Measurements from ENCODE around the gene DEXI. TPM values are rescaled to one million over a fixed set of nuclear protein-coding genes. Genes with fewer than 3 reads are reported as not detected.

The DEXI gene
- total RNA-seq, 4 donors from 2014 or later = 66.5 to 89.2 (median 74.6) TPM

GRCh38 chr16:10961231-10961630, 19.0 kb upstream of the DEXI start:
- 84 to 86% methylated on average over 7 of the region's 7 CpGs for WGBS, 2 donors
- Histone ChIP-seq H3K27me3 (no peaks in the 10 kb centered on the region), H3K36me3 (peaks cover 11 to 14% of the 10 kb centered on the region in 2 donors), H3K27ac (no peak overlapping the region), H3K4me3 (replicated peaks in 1 of 3) (no peak overlapping the region), H3K4me1 (no peaks in the 10 kb centered on the region), H3K9me3 (no peaks in the 10 kb centered on the region)
- TF ChIP-seq, protein P1, sequence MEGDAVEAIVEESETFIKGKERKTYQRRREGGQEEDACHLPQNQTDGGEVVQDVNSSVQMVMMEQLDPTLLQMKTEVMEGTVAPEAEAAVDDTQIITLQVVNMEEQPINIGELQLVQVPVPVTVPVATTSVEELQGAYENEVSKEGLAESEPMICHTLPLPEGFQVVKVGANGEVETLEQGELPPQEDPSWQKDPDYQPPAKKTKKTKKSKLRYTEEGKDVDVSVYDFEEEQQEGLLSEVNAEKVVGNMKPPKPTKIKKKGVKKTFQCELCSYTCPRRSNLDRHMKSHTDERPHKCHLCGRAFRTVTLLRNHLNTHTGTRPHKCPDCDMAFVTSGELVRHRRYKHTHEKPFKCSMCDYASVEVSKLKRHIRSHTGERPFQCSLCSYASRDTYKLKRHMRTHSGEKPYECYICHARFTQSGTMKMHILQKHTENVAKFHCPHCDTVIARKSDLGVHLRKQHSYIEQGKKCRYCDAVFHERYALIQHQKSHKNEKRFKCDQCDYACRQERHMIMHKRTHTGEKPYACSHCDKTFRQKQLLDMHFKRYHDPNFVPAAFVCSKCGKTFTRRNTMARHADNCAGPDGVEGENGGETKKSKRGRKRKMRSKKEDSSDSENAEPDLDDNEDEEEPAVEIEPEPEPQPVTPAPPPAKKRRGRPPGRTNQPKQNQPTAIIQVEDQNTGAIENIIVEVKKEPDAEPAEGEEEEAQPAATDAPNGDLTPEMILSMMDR (IDR thresholded peaks at IDR 0.05) = no peak
- TF ChIP-seq POLR2A (IDR thresholded peaks at IDR 0.05) = no peak
- DNase-seq = no peak
- intact Hi-C loops (cut with DNase I) = loop anchor here (5.0 kb wide), 1 partner anchor 441 kb away; no protein-coding TSS in a partner anchor

DNA sequence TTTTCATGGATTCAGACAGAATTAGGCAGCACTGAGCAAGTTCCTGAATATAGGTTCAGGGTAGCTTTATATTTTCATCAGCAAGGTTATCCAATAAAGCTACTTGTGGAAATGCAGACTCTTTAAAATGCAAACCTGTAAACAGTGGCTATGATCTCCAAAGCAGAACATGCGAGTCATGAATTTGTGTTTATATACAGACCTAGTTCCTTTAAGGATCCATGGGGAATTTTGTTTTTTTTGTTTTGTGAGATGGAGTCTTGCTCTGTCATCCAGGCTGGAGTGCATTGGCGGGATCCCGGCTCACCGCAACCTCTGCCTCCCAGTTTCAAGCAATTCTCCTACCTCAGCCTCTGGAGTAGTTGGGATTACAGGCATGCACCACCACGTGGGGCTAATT, 16.9 kb upstream of the DEXI start:
- H3K4me1 ChIP-seq = peaks cover 0 to 1% of the 10 kb centered on the region in 2 donors
- no peak overlapping the region for H3K4me3 ChIP-seq (replicated peaks in 1 of 3)
- H3K9me3 ChIP-seq = no peaks in the 10 kb centered on the region
- 88 to 92% methylated on average over 5 of the region's 5 CpGs for WGBS, 2 donors
- no peak overlapping the region for H3K27ac ChIP-seq
- no peaks in the 10 kb centered on the region for H3K27me3 ChIP-seq
- DNase-seq = no peak
- peaks cover 11 to 14% of the 10 kb centered on the region in 2 donors for H3K36me3 ChIP-seq
- intact Hi-C loops (cut with DNase I) = no loop called here
- TF ChIP-seq POLR2A (IDR thresholded peaks at IDR 0.05) = no peak
- TF ChIP-seq, protein P1 (IDR thresholded peaks at IDR 0.05) = no peak

GRCh38 chr16:10957771-10958482, 15.7 kb upstream of the DEXI start:
- H3K27ac ChIP-seq = no peak overlapping the region
- no peaks in the 10 kb centered on the region for H3K27me3 ChIP-seq
- peaks cover 0 to 4% of the 10 kb centered on the region in 2 donors for H3K4me1 ChIP-seq
- TF ChIP-seq, protein P1 (IDR thresholded peaks at IDR 0.05) = no peak
- TF ChIP-seq POLR2A (IDR thresholded peaks at IDR 0.05) = no peak
- H3K9me3 ChIP-seq = no peaks in the 10 kb centered on the region
- intact Hi-C loops (cut with DNase I) = no loop called here
- DNase-seq = no peak
- H3K4me3 ChIP-seq (replicated peaks in 1 of 3) = no peak overlapping the region
- peaks cover 6 to 7% of the 10 kb centered on the region in 2 donors for H3K36me3 ChIP-seq
- 87 to 89% methylated on average over 6 of the region's 6 CpGs for WGBS, 2 donors

DNA sequence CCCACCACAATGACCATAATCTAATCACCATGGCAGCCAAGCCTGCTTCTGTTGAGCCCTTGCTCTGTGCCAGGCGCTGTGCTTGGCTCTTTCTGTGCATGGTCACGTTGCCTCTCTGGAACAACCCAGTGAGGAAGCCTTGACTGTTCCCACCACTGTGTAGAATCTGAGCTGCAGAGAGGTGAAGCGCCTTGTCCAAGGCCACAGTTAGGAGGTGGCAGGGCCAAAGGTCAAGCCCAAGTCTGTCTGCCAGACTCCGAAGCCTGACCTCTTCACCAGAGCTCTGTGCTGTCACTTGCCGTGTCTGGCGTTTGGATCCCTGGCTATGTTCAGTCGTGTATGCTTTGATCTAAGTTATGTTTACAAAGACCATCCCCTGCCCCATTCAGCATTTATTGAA, 12.6 kb upstream of the DEXI start:
- Histone ChIP-seq H3K4me3 (replicated peaks in 1 of 3) (no peak overlapping the region), H3K27ac (no peak overlapping the region), H3K36me3 (no peaks in the 10 kb centered on the region), H3K9me3 (no peaks in the 10 kb centered on the region), H3K4me1 (peaks cover 0 to 4% of the 10 kb centered on the region in 2 donors), H3K27me3 (no peaks in the 10 kb centered on the region)
- intact Hi-C loops (cut with DNase I) = no loop called here
- no peak for TF ChIP-seq POLR2A (IDR thresholded peaks at IDR 0.05)
- TF ChIP-seq, protein P1 (IDR thresholded peaks at IDR 0.05) = no peak
- DNase-seq = no peak
- WGBS, 2 donors = 95 to 96% methylated on average over 6 to 7 of the region's 7 CpGs

DNA sequence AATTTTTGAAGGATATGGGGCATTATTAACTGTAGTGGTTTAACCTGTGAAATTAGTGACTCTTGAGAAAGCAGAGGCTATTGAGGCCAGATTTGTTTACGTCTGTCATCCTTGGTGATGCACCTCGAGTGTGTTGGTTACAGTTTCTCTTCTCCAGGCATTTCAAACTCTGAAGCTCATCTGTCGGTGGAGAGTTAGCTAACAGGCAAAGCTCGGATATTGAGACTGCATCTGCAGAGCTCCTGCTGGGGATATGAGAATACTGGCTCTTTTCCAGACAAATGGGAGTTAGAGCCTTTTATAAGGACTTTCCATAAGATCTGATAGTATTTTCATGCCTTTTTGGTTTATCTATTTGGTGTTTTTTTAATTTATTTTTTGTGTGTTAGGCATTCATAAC, 8.8 kb upstream of the DEXI start:
- no peaks in the 10 kb centered on the region for H3K27me3 ChIP-seq
- DNase-seq = no peak
- no peak overlapping the region for H3K4me3 ChIP-seq (replicated peaks in 1 of 3)
- no peaks in the 10 kb centered on the region for H3K36me3 ChIP-seq
- intact Hi-C loops (cut with DNase I) = no loop called here
- 70 to 78% methylated on average over 4 of the region's 4 CpGs for WGBS, 2 donors
- TF ChIP-seq, protein P1 (IDR thresholded peaks at IDR 0.05) = no peak
- no peak for TF ChIP-seq POLR2A (IDR thresholded peaks at IDR 0.05)
- no peak overlapping the region for H3K27ac ChIP-seq
- H3K4me1 ChIP-seq = peaks cover 13 to 26% of the 10 kb centered on the region in 2 donors
- H3K9me3 ChIP-seq = no peaks in the 10 kb centered on the region

Data from thyroid gland (tissue), 4 donors.